Measurements from ENCODE around the gene CD247. TPM values are rescaled to one million over a fixed set of nuclear protein-coding genes. Genes with fewer than 3 reads are reported as not detected.

Gene CD247
- total RNA-seq, 4 donors from 2014 or later: 0.26 to 2.0 (median 0.52) TPM; not detected in 1

DNA sequence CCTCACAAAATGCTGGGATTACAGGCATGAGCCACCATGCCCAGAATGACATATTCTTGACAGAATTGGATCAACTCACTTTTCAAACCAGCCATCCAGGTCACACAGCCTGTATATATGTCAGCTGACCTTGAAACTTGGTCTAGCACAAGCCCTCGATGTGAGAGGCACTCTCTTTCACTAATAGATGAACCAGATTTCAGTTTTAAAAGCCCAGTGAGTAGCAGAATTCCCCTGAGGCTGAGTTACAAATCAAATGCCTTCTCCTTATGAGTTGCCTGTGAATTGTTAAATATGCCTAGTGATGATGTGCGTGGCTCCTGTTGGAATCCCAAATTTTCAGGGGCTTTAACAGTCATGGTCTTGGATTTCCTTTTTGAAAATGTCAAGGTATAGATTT, 88.7 kb downstream of the CD247 start:
- 55% methylated on average over 2 of the region's 2 CpGs for WGBS
- intact Hi-C loops (cut with DNase I): no loop called here
- TF ChIP-seq EP300 (IDR thresholded peaks at IDR 0.05) (no peak), POLR2A (IDR thresholded peaks at IDR 0.05; ENCODE audit: low read depth) (no peak), POLR2AphosphoS5 (IDR thresholded peaks at IDR 0.05) (no peak)
- TF ChIP-seq, protein P1, sequence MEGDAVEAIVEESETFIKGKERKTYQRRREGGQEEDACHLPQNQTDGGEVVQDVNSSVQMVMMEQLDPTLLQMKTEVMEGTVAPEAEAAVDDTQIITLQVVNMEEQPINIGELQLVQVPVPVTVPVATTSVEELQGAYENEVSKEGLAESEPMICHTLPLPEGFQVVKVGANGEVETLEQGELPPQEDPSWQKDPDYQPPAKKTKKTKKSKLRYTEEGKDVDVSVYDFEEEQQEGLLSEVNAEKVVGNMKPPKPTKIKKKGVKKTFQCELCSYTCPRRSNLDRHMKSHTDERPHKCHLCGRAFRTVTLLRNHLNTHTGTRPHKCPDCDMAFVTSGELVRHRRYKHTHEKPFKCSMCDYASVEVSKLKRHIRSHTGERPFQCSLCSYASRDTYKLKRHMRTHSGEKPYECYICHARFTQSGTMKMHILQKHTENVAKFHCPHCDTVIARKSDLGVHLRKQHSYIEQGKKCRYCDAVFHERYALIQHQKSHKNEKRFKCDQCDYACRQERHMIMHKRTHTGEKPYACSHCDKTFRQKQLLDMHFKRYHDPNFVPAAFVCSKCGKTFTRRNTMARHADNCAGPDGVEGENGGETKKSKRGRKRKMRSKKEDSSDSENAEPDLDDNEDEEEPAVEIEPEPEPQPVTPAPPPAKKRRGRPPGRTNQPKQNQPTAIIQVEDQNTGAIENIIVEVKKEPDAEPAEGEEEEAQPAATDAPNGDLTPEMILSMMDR (IDR thresholded peaks at IDR 0.05): no peak
- H3K27ac ChIP-seq (replicated peaks in 1 of 4): no peak overlapping the region
- H3K9me3 ChIP-seq: no peaks in the 10 kb centered on the region
- H3K4me1 ChIP-seq: peaks cover 0 to 12% (median 0%) of the 10 kb centered on the region in 4 donors
- no peaks in the 10 kb centered on the region for H3K27me3 ChIP-seq
- H3K4me3 ChIP-seq: no peak overlapping the region
- peaks cover 0 to 9% (median under 1%) of the 10 kb centered on the region in 4 donors for H3K36me3 ChIP-seq
- DNase-seq (ENCODE audit: extremely low spot score): no peak

DNA sequence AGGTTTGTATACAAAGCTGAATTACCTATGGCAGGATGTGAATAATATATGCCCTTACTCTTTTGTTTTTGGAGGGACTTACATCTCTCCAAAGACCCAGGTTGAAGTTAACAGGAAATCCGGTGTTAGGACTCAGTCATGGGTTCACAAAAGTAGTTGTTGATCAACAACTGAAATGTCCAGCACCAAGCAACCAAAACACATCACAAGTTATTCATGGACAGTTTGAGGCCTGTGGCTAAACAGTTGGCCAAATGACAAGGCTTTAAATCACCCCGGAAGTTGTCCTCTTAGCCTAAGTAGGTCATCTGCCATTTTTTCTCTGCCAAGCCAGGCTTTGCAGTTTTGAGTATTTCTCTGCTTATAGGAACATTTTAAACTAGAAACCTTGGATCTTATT, 89.9 kb downstream of the CD247 start:
- no peak for DNase-seq (ENCODE audit: extremely low spot score)
- WGBS: 57% methylated on average over 2 of the region's 2 CpGs
- Histone ChIP-seq H3K27me3 (no peaks in the 10 kb centered on the region), H3K4me3 (no peak overlapping the region), H3K27ac (replicated peaks in 1 of 4) (no peak overlapping the region), H3K9me3 (no peaks in the 10 kb centered on the region), H3K36me3 (peaks cover 0 to 16% (median 2%) of the 10 kb centered on the region in 4 donors), H3K4me1 (peaks cover 0 to 12% (median 0%) of the 10 kb centered on the region in 4 donors)
- TF ChIP-seq EP300 (IDR thresholded peaks at IDR 0.05) (no peak), POLR2A (IDR thresholded peaks at IDR 0.05; ENCODE audit: low read depth) (no peak), POLR2AphosphoS5 (IDR thresholded peaks at IDR 0.05) (no peak)
- TF ChIP-seq, protein P1 (IDR thresholded peaks at IDR 0.05): no peak
- intact Hi-C loops (cut with DNase I): no loop called here

DNA sequence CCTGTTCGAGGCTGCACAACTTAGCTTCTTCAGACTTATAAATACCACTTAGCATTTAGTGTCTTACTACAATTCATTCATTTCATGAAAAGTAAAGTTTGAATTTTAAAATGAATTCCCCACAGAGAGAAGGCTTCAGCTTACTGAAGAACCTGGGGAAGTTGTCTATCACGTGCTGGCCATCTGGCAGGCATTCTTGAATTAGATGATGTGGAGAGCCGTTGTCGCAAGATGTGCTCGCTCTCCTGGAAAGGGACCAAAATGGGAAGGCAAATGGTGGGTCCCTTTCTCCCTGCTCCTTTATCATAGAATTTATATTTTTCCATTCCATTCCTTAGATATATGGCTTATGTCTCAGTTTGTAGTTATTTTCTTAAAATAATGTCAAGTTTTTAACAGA, 90.5 kb downstream of the CD247 start:
- WGBS: 66% methylated on average over 5 of the region's 5 CpGs
- Histone ChIP-seq H3K4me1 (peaks cover 0 to 12% (median 0%) of the 10 kb centered on the region in 4 donors), H3K27ac (replicated peaks in 1 of 4) (no peak overlapping the region), H3K4me3 (no peak overlapping the region), H3K9me3 (no peaks in the 10 kb centered on the region), H3K27me3 (no peaks in the 10 kb centered on the region), H3K36me3 (peaks cover 0 to 16% (median 2%) of the 10 kb centered on the region in 4 donors)
- DNase-seq (ENCODE audit: extremely low spot score): no peak
- intact Hi-C loops (cut with DNase I): no loop called here
- TF ChIP-seq EP300 (IDR thresholded peaks at IDR 0.05) (no peak), POLR2A (IDR thresholded peaks at IDR 0.05; ENCODE audit: low read depth) (no peak), POLR2AphosphoS5 (IDR thresholded peaks at IDR 0.05) (no peak)
- TF ChIP-seq, protein P1 (IDR thresholded peaks at IDR 0.05): no peak

- Histone ChIP-seq H3K27ac (replicated peaks in 1 of 4) (no peak overlapping the region), H3K4me3 (no peak overlapping the region), H3K27me3 (no peaks in the 10 kb centered on the region), H3K36me3 (peaks cover 0 to 16% (median 2%) of the 10 kb centered on the region in 4 donors), H3K4me1 (peaks cover 0 to 12% (median 0%) of the 10 kb centered on the region in 4 donors), H3K9me3 (no peaks in the 10 kb centered on the region)
- intact Hi-C loops (cut with DNase I): no loop called here
- no peak for TF ChIP-seq POLR2AphosphoS5 (IDR thresholded peaks at IDR 0.05)
- no peak for TF ChIP-seq POLR2A (IDR thresholded peaks at IDR 0.05; ENCODE audit: low read depth)
- TF ChIP-seq, protein P1 (IDR thresholded peaks at IDR 0.05): no peak
- TF ChIP-seq EP300 (IDR thresholded peaks at IDR 0.05): no peak
- no peak for DNase-seq (ENCODE audit: extremely low spot score)
- WGBS: 97% methylated on average over 4 of the region's 4 CpGs
Observed at GRCh38 chr1:167426716-167427115, 91.6 kb downstream of the CD247 start.

- TF ChIP-seq POLR2AphosphoS5 (IDR thresholded peaks at IDR 0.05): no peak
- TF ChIP-seq POLR2A (IDR thresholded peaks at IDR 0.05; ENCODE audit: low read depth): no peak
- TF ChIP-seq, protein P1 (IDR thresholded peaks at IDR 0.05): no peak
- TF ChIP-seq EP300 (IDR thresholded peaks at IDR 0.05): no peak
- no peak for DNase-seq (ENCODE audit: extremely low spot score)
- peaks cover 0 to 12% (median 0%) of the 10 kb centered on the region in 4 donors for H3K4me1 ChIP-seq
- H3K27ac ChIP-seq (replicated peaks in 1 of 4): no peak overlapping the region
- H3K9me3 ChIP-seq: no peaks in the 10 kb centered on the region
- intact Hi-C loops (cut with DNase I): no loop called here
- H3K36me3 ChIP-seq: peaks cover 0 to 16% (median 2%) of the 10 kb centered on the region in 4 donors
- H3K27me3 ChIP-seq: no peaks in the 10 kb centered on the region
- H3K4me3 ChIP-seq: no peak overlapping the region
- 84% methylated on average over 7 of the region's 7 CpGs for WGBS
Observed at GRCh38 chr1:167425482-167425881, 92.8 kb downstream of the CD247 start.
